Airway epithelial cell (primary cell): ENCODE measurements around the gene MRPL10. TPM values are rescaled to one million over a fixed set of nuclear protein-coding genes. Genes with fewer than 3 reads are reported as not detected.

Experiments used
- total RNA-seq: library from RNA; depleted of rRNA; stranded (reverse); fragments of >200 nt; gene quantifications from 2 replicates; pipeline ENCODE4 v1.2.3, GENCODE V29; 2015

Gene MRPL10
- total RNA-seq = 40.1 and 47.5 TPM in 2 replicates

GRCh38 chr17:47831003-47831933 is at the start of gene MRPL10, which contains the start of gene LRRC46:
Gene MRPL10 (minus strand): TSS chr17:47831541. CDS start chr17:47831511, 30 bp downstream.
Gene LRRC46 (plus strand): TSS chr17:47831670. CDS start chr17:47831990, 320 bp downstream.

GRCh38 chr17:47850692-47851573 is 19.6 kb upstream of the MRPL10 start, which contains the start of gene SP6:
Gene SP6 (minus strand): TSS chr17:47851163. CDS start chr17:47848429, 2,734 bp downstream.

GRCh38 chr17:47840742-47841487 is 9.6 kb upstream of the MRPL10 start, which contains the start of gene SCRN2:
Gene SCRN2 (minus strand): TSS chr17:47841273. CDS start chr17:47840843, 430 bp downstream.

DNA sequence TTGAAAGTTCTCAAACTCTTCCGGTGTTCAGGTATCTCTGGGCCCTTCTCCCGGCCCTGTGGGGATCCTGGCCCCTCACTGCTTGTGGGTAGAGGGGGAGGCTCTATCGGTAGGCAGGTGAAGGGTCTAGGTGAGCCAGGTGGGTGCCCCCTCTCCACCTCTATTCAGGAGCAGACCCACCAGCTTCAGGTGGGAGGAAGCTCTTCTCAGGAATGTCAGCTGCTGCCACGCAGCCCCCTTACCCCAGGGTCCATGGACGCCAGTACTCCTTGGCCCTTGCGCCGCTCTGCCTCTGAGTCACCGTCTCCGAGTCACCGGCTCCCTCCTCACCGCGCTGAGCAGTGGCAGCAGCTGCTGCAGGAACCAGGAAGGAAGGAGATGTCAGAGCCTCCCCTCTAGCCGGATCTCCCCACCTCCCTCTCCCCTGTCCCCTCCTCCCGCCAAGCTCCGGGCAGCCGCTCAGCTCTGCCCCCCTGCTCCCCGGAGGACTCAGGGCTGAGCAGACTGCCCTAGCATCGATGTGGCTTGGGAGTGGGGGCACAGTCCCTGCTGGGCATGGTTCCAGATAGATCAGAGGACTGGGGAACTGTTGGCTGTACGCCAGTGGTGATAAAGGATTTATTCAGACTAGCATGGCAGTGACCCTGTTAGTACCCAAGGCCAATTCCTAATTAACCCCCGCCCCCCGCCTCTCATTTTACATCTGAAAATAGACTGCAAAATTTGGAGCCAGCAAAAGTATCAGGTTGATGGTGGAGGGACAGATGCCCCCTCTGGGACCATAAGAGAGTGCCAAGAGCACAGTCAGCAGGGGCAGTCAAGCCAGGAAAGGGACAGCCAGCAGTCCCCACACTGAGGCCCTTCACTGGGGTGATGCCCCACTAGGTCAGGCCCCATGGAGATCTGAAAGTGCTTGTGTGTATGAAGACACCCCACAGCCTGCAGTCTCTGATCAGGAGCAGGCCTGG is 9.6 kb downstream of the MRPL10 start, which contains the start of gene OSBPL7:
OSBPL7 (minus strand) TSS at position 371 of the 968 bp plus-strand sequence. CDS start 1,516 bp downstream, outside the sequence.

Other genes with a start within 250 kb of the MRPL10 start
- gene KPNB1, start 181.6 kb downstream of the MRPL10 start, total RNA-seq = 220 and 276 TPM in 2 replicates
- gene TBKBP1, start 137.4 kb downstream of the MRPL10 start, total RNA-seq = 6.3 and 7.1 TPM in 2 replicates
- gene TBX21, start 98.3 kb downstream of the MRPL10 start, total RNA-seq = not detected in 2 replicates
- 5.6 and 5.8 TPM in 2 replicates for gene OSBPL7, start 9.7 kb downstream of the MRPL10 start, total RNA-seq
- 0.21 TPM in 1 of 2 replicates, not detected in the other for gene LRRC46, start 129 bp upstream of the MRPL10 start, total RNA-seq
- gene SCRN2, start 9.7 kb upstream of the MRPL10 start, total RNA-seq = 25.4 and 36.1 TPM in 2 replicates
- 5.2 and 7.1 TPM in 2 replicates for gene SP6, start 19.6 kb upstream of the MRPL10 start, total RNA-seq
- 3.1 and 10.2 TPM in 2 replicates for gene SP2, start 64.7 kb upstream of the MRPL10 start, total RNA-seq
- gene PNPO, start 110.0 kb upstream of the MRPL10 start, total RNA-seq = 73.8 and 94.8 TPM in 2 replicates
- gene PRR15L, start 126.3 kb upstream of the MRPL10 start, total RNA-seq = 8.0 and 10.8 TPM in 2 replicates
- gene CDK5RAP3, start 139.6 kb upstream of the MRPL10 start, total RNA-seq = 55.5 and 91.8 TPM in 2 replicates
- gene COPZ2, start 206.3 kb upstream of the MRPL10 start, total RNA-seq = 3.1 and 4.4 TPM in 2 replicates
- gene NFE2L1, start 216.8 kb upstream of the MRPL10 start, total RNA-seq = 61.2 and 84.7 TPM in 2 replicates